PC-3 (cell line): ENCODE data around the gene LOX. TPM values are rescaled to one million over a fixed set of nuclear protein-coding genes. Genes with fewer than 3 reads are reported as not detected.

Experiments
- ATAC-seq: fragments of 200-7000 bp; cut with Tn5 transposase; 2 replicates; pipeline ENCODE4 v1.9.1; 2020; ENCODE audit warnings: mild to moderate bottlenecking, moderate library complexity
- BruUV-seq: library from RNA; stranded (reverse); fragments of 400-500 nt; replicated peaks from 2 replicates; lab custom pipeline; 2021; lab: Mats Ljungman, UMichigan
- CTCF ChIA-PET: fragments of 300-600 bp; sonication (Branson Sonifier 250); formaldehyde crosslinking; loops from one replicate; lab custom pipeline; 2022; ENCODE audit warnings: antibody characterized with exemption; lab: Charles Lee
- POLR2A ChIA-PET: fragments of 300-600 bp; sonication (Branson Sonifier 250); formaldehyde crosslinking; loops from one replicate; lab custom pipeline; 2022; ENCODE audit warnings: antibody characterized with exemption; ENCODE audit not compliant: unreplicated experiment; lab: Charles Lee
- DNase-seq: peaks from one replicate; pipeline ENCODE4 v3.0.0-alpha.2; 2015
- H2AFZ ChIP-seq: fragments of 300-600 bp; sonication (generic); 2 replicates; pipeline ENCODE4 v1.6.0; 2016; ENCODE audit warnings: antibody characterized with exemption, low read length
- H3F3A ChIP-seq: fragments of 300-600 bp; sonication (generic); one replicate; pipeline ENCODE4 v1.6.0; 2017; ENCODE audit warnings: antibody characterized with exemption, low read length, control low read depth, mild to moderate bottlenecking; ENCODE audit not compliant: unreplicated experiment
- H3K27ac ChIP-seq: fragments of 300-600 bp; sonication (generic); 2 replicates; pipeline ENCODE4 v1.5.1; 2016; ENCODE audit warnings: mild to moderate bottlenecking, low read length
- H3K27me3 ChIP-seq: fragments of 300-600 bp; sonication (generic); 2 replicates; pipeline ENCODE4 v1.6.1; 2016; ENCODE audit warnings: low read length, mixed read lengths
- H3K36me3 ChIP-seq: fragments of 300-600 bp; sonication (generic); 2 replicates; pipeline ENCODE4 v1.6.1; 2016; ENCODE audit warnings: low read depth, mixed run types, low read length, mixed read lengths
- H3K4me1 ChIP-seq: fragments of 300-600 bp; sonication (generic); 2 replicates; pipeline ENCODE4 v1.5.1; 2016; ENCODE audit warnings: low read length; ENCODE audit not compliant: insufficient read depth
- H3K4me2 ChIP-seq: fragments of 300-600 bp; sonication (generic); 2 replicates; pipeline ENCODE4 v1.6.0; 2016; ENCODE audit warnings: low read length
- H3K4me3 ChIP-seq: fragments of 300-600 bp; sonication (generic); 2 replicates; pipeline ENCODE4 v1.5.1; 2016; ENCODE audit warnings: mild to moderate bottlenecking, low read length, mixed read lengths
- H3K79me2 ChIP-seq: fragments of 300-600 bp; sonication (generic); 2 replicates; pipeline ENCODE4 v1.6.1; 2017; ENCODE audit warnings: low read length, mixed read lengths
- H3K9ac ChIP-seq: fragments of 300-600 bp; sonication (generic); 2 replicates; pipeline ENCODE4 v1.6.0; 2016; ENCODE audit warnings: mild to moderate bottlenecking, low read length
- H3K9me2 ChIP-seq: fragments of 300-600 bp; sonication (generic); replicated peaks from 2 replicates; pipeline ENCODE4 v1.6.1; 2016; ENCODE audit warnings: mixed run types, low read length, mixed read lengths
- H3K9me3 ChIP-seq: fragments of 300-600 bp; sonication (generic); 2 replicates; pipeline ENCODE4 v1.6.1; 2016; ENCODE audit warnings: low read length, mixed read lengths
- H4K20me1 ChIP-seq: fragments of 300-600 bp; sonication (generic); 2 replicates; pipeline ENCODE4 v1.6.1; 2016; ENCODE audit warnings: low read length, mixed read lengths
- CTCF ChIP-seq: fragments of 300-600 bp; sonication (generic); conservative IDR thresholded peaks from 2 replicates; pipeline ENCODE4 v1.5.1; 2017; ENCODE audit warnings: antibody characterized with exemption, low read depth, mild to moderate bottlenecking, low read length
- EZH2 ChIP-seq: fragments of 300-600 bp; sonication (generic); IDR thresholded peaks from one replicate; pipeline ENCODE4 v1.6.1; 2017; ENCODE audit warnings: antibody characterized with exemption, mild to moderate bottlenecking, low read length; ENCODE audit not compliant: unreplicated experiment
- EZH2phosphoT487 ChIP-seq: fragments of 300-600 bp; sonication (generic); IDR thresholded peaks from 2 replicates; pipeline ENCODE4 v1.6.1; 2018; ENCODE audit warnings: mild to moderate bottlenecking, antibody characterized with exemption, low read length, borderline replicate concordance
- intact Hi-C: fragments of 100-400 bp; cut with micrococcal nuclease; formaldehyde crosslinking; loops from 2 replicates; pipeline ENCODE4 v1.9.0; 2023
- total RNA-seq: library from RNA; depleted of rRNA; stranded (reverse); fragments of >200 nt; gene quantifications from 2 replicates; pipeline ENCODE4 v1.2.3, GENCODE V29; 2014

The LOX gene
- total RNA-seq, 1 experiment from 2014 or later: 0.18 TPM

- H4K20me1 ChIP-seq: no peaks in the 10 kb centered on the region
- H3K36me3 ChIP-seq: no peaks in the 10 kb centered on the region
- intact Hi-C loops: no loop called here
- no peaks in the 10 kb centered on the region for H3K9me3 ChIP-seq
- POLR2A ChIA-PET: no interaction called here
- H3K9ac ChIP-seq: no peak overlapping the region
- peak overlapping the region; percentile 17; the same call in 1 of the 2 replicates for H3K4me2 ChIP-seq
- no peaks in the 10 kb centered on the region for H3K79me2 ChIP-seq
- no TSS peak for BruUV-seq
- TF ChIP-seq EZH2: no peak
- H3K27ac ChIP-seq: peak overlapping the region; percentile 8
- no peak overlapping the region for H3K4me3 ChIP-seq
- peaks cover 7% of the 10 kb centered on the region for H3K4me1 ChIP-seq
- no peaks in the 10 kb centered on the region for H3K27me3 ChIP-seq
- no peak overlapping the region for H2AFZ ChIP-seq
- peak; percentile 52 for DNase-seq
- ATAC-seq: peak; percentile 37; the same call in 1 of the 2 replicates
- CTCF ChIA-PET: no interaction called here
- H3F3A ChIP-seq: no peaks in the 10 kb centered on the region
- no peaks in the 10 kb centered on the region for H3K9me2 ChIP-seq
Measured at GRCh38 chr5:122121479-122122465, 43.7 kb upstream of the LOX start.

GRCh38 chr5:122120957-122121356 is 42.9 kb upstream of the LOX start:
- Histone ChIP-seq H3K4me1 (peaks cover 7% of the 10 kb centered on the region), H3K79me2 (no peaks in the 10 kb centered on the region), H3K9me2 (no peaks in the 10 kb centered on the region), H3K36me3 (no peaks in the 10 kb centered on the region), H3K27me3 (no peaks in the 10 kb centered on the region), H3K9ac (no peak overlapping the region), H3F3A (no peaks in the 10 kb centered on the region), H2AFZ (no peak overlapping the region), H3K9me3 (no peaks in the 10 kb centered on the region), H4K20me1 (no peaks in the 10 kb centered on the region), H3K27ac (no peak overlapping the region), H3K4me2 (no peak overlapping the region), H3K4me3 (no peak overlapping the region)
- BruUV-seq: no TSS peak
- intact Hi-C loops: no loop called here
- ATAC-seq (no peak), DNase-seq (peak; percentile 72)
- no peak for TF ChIP-seq EZH2
- TF ChIP-seq CTCF: no peak
- POLR2A ChIA-PET: no interaction called here
- CTCF ChIA-PET: no interaction called here

DNA sequence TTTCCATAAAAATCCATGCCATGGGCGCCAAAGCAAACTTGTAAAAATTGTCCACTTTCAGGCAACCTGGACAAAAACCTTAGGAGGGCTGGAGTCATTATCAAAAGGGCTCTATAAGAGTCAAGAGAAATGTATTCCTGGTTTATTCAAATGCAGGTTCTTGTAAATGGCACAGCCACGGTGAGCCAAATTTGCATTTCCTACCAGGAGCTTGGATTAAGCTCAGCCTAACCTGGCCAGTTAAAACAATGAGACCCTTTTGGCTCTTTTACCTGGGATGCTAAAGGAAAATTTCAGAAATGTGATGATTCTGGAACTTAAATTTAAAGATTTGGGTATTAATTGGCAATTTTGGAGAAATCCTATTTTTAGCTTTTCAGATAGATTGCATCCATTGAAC is 42.4 kb upstream of the LOX start:
- ATAC-seq (no peak), DNase-seq (no peak)
- Histone ChIP-seq H3K9ac (no peak overlapping the region), H4K20me1 (no peaks in the 10 kb centered on the region), H3K4me2 (no peak overlapping the region), H3K27me3 (no peaks in the 10 kb centered on the region), H3K4me1 (peaks cover 7% of the 10 kb centered on the region), H3F3A (no peaks in the 10 kb centered on the region), H2AFZ (no peak overlapping the region), H3K79me2 (no peaks in the 10 kb centered on the region), H3K4me3 (no peak overlapping the region), H3K9me3 (no peaks in the 10 kb centered on the region), H3K27ac (no peak overlapping the region), H3K36me3 (no peaks in the 10 kb centered on the region), H3K9me2 (no peaks in the 10 kb centered on the region)
- ChIA-PET CTCF (no interaction called here), POLR2A (no interaction called here)
- no TSS peak for BruUV-seq
- TF ChIP-seq EZH2: no peak
- TF ChIP-seq EZH2phosphoT487: no peak
- no peak for TF ChIP-seq CTCF
- intact Hi-C loops: no loop called here
